ENCODE results near the gene TPRG1L. TPM values are rescaled to one million over a fixed set of nuclear protein-coding genes. Genes with fewer than 3 reads are reported as not detected.

TPRG1L gene
- total RNA-seq, 4 donors from 2014 or later: 42.6 to 60.3 (median 52.5) TPM

- no peak for TF ChIP-seq CTCF (IDR thresholded peaks at IDR 0.05; ENCODE audit: low read depth)
Observed at GRCh38 chr1:3628445-3628844, 3.6 kb downstream of the TPRG1L start.

GRCh38 chr1:3629561-3630160 lies 4.8 kb downstream of the TPRG1L start:
- no peak for TF ChIP-seq CTCF (IDR thresholded peaks at IDR 0.05; ENCODE audit: low read depth)

GRCh38 chr1:3630161-3630611 lies 5.4 kb downstream of the TPRG1L start:
- TF ChIP-seq CTCF (IDR thresholded peaks at IDR 0.05; ENCODE audit: low read depth): no peak

GRCh38 chr1:3630914-3631313 lies 6.1 kb downstream of the TPRG1L start:
- no peak for TF ChIP-seq CTCF (IDR thresholded peaks at IDR 0.05; ENCODE audit: low read depth)

- TF ChIP-seq CTCF (IDR thresholded peaks at IDR 0.05; ENCODE audit: low read depth): no peak
Observed at GRCh38 chr1:3631320-3632260, 6.8 kb downstream of the TPRG1L start.

- TF ChIP-seq CTCF (IDR thresholded peaks at IDR 0.05; ENCODE audit: low read depth): no peak
Observed at GRCh38 chr1:3632298-3632697, 7.5 kb downstream of the TPRG1L start.

GRCh38 chr1:3632716-3633343 lies 8.0 kb downstream of the TPRG1L start:
- TF ChIP-seq CTCF (IDR thresholded peaks at IDR 0.05; ENCODE audit: low read depth): no peak

All from subcutaneous adipose tissue (tissue), 4 donors.